NCI-H128 (cell line): Measurements from ENCODE around the gene PHACTR3.

ENCODE experiments used
- DNase-seq: peaks from one replicate; lab custom pipeline; 2025; ENCODE audit not compliant: unreplicated experiment; lab: John Stamatoyannopoulos, UW

Gene PHACTR3

DNA sequence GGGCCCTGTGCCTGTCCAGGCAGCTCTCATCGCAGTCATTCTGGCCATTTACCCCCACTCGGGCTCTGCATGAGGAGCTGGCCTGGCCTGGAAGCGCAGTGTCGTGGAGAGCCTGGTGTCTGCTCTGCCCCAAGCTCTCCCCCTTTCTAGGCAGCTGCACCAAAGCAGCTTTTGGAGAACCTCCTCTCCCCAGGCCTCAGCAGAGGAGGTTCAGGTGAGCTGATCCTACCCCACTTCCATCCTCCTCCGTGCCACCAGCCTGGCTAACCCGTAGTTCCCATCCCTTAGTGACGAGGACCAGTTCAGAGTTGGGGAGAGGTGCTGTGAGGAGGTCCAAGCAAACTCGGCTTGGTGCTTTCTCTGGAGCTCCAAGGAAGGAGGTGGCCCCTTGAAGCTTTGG lies 30.5 kb upstream of the PHACTR3 start:
- no peak for DNase-seq

DNA sequence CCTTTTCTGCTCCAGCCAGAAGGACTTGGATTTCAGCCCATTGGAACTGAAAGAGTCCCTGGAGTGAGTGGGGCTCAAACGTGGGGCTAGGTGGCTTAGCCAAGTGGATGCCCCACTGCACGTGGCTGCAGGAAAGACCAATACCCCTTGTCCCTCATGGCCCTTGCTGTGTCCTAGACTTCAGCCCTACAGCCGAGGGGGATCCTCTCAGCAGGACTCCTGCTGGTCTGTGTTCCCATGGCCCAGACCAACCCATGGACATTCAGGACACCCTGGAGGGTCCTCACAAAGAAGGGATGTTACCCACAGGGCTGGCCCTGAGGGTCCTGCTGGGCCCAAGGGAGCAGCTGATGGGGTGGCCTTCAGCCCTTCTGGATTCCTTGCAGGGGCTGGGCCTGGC lies 30.0 kb upstream of the PHACTR3 start:
- DNase-seq: no peak

DNA sequence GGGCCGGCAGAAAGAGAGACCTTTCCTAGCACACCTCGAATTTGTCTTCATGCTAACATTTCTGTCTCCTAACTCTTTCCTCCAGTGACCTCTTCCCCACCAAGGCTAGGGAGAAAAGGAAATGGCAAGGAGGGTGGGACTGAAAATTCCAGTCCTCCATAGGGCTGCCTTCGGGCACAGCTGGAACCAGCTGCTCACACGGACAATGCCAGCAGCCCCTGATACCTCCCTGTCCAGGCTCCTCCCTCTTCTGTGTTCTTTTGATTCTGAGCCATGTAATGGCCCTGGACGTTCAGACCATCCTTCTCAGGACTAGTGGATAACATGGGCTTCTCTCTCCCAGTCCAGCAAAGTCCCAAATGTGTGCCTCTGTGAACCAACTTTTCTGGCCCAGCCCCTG lies 29.1 kb upstream of the PHACTR3 start:
- DNase-seq: no peak

DNA sequence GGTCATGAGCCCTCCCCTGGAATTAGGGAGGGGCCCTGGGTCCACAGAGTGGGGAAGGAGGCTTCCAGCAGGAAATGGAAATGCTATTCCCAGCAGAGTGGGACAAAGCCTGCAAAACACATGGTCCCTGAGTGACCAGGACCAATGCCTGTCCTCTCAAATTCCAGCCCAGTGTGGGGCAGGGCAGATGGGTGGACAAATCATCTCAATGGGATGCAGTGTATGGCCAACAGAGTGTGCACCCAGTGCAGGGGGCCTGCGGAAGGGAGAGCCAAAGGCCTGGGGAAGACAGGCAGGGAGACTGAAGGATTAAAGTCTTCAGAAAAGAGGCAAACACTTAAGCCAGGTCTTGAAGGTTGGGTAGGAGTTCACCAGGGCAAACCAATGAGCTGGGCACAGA lies 28.7 kb upstream of the PHACTR3 start:
- no peak for DNase-seq

DNA sequence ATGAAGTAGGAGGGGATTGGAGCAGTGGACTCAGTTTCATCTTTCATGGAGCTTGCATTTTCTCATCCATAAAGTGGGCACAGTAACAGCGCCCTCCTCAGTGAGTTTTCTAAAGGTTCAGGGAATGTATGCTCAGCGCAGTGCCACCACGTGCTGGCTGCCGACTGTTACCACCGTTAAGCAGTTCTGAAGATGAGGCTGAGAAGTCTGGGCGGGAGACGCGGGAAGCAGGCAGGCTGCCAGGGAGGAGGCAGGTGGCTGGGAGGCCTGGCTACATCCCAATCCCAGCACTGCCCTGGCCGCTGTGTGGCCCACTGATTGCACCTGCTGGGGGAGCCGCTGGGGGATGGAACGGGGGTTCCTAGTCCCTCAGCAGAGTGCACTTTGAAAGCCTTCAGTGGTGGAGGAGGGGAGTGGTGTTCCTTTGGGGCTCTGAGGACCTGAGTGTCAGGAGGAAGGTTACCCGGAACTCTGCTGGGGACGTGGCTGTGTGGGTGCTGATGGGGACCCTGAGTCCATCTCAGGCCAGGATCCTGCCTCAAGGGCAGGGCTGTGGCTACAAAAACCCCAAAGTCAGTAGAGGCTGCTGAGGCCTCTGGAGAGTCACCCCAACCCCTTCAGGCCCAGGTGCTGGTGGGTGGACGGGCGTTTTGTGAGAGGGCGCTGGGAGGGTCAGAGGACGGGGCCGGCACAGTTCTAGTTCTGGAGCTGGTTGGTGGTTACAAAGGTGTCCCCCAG lies 28.0 kb upstream of the PHACTR3 start:
- no peak for DNase-seq

DNA sequence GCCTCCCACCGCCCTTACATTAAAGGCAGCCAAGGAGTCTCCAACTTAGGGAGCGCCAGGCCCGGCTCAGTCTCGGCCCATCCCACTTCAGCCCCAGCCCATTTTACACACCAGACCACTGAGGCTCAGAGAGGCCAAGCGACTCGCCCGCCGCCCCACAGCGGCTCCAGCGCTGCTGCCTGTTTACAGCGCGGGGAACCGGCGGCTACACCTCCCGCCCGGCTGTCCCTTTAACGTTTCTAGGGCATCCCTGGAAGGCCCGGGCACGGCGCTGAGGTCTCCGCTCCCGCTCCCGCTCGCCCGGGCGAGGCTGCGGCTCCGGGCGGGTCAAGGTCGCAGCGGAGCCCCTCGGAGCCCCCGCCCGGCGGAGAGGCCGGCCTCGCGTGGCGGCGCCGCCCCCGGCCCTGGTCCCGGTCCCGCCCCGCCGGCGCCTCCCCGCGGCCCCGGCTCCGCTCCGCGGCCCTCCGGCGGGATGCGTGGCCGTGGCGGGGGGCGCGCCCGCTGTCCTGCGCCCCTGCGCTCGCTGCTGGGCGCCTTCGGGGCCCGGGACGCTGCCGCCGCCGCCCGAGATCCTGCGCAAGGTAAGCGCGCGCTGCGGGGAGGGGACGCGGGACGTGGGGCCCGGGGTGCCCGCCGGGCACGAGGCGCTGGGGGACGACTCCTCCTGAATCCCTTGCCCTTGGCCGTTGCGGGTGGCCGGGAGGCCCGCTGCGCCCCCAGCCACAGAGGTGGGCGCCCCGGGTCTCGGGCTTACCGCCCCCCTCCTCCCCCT lies 27.1 kb upstream of the PHACTR3 start:
- DNase-seq: no peak

DNA sequence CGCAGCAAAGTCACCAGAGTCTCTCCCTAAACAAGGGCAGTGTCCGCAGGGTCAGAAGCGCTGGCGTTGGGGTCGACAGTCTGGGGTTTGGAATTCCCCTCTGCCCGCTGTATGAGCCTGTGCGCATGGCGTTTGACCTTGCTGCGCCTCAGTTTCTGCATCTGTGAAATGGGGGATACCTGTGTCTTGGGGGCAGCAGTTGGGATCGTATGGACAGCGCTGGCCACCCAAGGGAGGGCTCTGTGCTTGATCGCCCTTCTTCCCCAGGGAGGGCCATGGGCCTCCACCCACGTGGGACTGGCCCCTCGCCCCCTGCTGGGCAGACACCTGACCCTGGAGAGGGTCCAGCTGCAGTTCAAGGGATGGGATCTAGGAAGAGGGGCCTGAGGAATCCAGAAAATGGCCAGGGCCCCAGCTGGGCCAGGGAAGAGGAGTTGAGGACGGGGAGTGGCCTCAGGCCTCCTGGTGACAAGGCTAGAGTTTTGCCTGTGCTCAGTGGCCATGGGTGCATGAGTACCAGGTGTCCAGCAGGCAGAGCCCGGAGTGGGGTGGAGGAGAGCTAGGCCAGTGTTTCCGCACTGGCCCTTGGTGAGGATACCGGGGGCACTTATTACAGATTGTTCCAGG lies 26.4 kb upstream of the PHACTR3 start:
- no peak for DNase-seq

DNA sequence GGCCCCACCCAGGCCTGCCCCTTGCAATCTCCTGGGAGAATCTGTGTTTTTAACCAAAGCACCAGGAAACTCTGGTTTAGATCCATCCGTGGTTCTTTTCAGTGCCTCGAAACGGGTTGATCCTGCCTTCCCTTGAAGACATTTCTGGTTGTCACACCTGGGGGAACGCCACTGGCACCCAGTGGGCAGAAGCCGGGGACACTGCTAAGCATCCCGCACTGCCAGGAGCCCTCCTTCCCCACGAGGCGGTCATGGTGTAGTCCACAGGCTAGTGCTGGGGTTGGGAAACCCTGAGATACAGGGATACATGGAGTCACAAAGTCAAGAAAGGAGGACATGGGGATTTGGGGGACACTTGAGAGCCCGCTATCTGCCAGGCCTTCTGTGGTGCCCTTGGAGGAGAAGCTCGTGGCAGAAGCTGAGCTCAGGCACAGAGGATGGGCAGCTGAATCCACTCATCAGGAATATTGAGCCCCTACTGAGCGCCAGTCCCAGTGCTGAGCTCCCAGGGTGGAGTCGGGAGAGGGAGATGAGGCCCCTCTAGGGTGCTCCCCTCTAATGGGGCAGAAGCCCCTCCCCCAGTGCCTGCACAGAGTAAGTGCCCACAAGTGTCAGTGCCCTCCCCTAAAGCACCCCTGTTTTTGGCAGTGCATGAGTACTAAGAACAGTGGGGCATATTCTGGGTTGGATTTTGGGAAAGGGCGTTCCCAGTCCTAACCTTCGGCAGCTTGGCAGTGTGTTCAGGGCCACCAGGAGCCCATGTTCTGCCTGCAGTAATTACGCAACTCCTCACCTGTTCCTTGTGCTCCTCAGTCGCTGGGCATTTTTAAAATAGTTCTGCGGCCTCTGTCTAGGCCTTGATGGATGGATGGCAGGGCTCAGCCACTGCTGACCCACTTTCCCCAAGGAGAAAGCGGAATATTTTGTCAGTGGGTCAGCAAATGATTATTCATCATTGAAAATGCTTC lies 25.6 kb upstream of the PHACTR3 start:
- DNase-seq: no peak

DNA sequence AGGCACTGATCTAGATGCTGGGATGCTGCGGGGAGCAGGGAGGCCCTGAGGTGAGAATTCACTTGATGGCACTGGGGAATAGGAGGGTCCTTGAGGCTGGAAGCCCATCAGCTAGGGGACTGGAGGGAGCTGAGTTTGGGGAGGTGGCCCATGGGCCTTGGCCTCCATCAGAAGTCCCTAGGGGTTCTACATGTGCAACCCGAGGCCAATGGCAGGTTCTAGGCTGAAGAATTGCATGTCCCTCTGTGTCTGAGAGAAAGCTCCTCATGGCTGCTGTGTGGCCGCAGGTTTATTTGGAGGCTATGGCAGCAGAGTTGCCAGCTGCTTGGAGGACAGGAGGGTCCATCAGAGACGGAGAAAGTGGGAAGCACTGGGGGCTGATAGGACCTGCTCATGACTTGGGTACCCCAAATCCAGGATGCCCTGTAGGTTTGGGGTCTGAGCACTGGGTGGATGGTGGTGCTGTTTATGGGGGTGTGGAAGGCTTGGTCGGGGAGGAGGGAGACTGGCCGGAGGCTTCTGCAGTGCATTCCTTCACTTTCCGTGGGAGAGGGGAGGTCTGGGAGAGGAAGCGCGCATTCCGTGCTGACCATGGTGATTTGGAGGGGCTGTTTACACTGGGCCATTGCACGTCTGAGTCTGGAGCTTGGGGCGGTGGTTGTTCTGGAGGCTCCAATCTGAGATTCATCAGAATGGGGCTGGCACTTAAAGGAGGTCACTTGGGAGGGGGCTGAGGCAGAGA lies 24.8 kb upstream of the PHACTR3 start:
- no peak for DNase-seq

DNA sequence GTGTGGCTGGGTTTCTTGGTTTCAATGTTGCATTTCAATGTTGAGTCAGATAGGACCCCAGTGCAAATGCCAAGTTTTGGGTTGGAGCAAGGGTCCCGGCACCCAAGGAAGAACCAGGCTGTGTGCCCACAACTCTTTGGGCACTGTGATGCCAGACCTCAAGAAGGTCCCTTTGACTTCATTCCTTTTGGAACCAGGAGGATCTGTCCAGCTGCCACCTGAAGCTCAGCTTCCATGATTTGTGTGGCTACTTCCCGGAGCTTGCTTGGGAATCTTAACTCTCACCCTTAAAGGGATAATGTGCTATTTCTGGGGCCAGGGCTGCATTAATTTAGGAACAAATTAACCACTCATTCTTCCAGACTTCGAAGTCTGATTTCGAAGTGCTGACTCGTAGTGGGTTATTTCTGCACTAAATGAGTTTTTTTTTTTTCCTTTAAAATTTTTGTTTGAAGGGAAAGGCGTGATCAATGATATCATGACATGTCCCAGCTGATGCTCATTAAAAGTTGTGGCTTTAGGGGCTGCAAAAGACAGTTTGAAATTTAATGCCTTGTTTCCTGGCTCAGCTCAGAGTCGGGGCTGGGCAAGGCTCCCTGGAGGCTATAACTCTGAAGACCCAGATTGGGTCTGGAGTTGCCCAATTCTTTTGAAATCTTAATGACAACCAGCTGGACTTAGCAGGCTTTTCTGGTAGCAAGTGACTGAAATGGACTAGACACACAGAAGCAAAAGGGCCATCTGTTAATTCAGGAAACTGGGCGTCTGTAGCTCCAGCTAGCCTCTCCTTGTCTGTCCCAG lies 24.0 kb upstream of the PHACTR3 start:
- DNase-seq: no peak

DNA sequence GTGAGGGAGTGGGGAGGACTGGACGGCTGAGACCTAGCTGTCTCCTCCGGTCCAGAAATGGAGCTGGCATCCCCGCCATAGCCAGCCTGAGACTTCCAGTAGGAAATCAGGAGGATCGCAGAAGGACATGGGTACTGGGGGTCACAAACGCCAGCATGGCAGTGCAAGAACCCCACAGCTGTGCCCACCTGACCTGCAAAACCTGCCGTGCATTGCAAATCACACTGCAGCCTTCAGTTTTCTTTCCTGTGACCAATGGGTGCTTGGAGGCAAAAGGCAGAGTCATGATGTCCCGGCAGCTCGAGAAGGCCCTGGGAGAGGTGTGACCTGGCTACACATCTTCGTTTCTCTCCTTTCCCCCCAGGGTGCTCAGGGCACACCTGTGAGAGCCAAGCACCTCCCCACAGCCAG lies 23.3 kb upstream of the PHACTR3 start:
- no peak for DNase-seq

DNA sequence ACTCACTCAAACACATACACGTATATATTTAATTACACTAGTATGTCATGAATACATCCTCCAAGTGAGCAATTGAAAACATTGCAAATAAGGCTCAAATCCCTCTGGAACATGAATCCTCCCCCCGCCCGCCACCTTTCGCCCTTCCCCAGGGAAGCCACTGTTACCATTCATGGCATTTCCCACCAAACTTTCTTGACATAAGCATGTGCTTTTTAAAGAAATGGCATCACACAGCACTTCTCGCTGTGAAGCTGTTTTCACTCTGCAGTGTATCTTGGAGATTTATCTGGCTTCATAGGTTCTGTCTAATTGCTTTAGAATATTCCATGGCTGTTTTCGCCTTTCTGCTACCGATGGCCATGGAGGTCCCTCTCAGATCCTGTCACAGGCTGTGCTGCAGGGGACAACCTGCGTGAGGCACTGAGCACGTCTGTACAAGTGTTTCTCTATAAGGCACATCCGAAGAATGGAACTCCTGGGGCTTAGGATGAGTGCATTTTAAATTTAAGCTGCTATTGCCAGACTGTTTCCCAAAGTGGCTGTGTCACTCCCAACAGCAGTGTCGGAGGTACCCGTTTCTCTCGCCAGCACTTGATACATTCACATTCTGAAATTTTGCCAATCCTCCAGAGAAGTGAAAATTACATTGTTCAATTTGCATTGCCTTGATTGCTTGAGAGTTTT lies 22.2 kb upstream of the PHACTR3 start:
- no peak for DNase-seq

DNA sequence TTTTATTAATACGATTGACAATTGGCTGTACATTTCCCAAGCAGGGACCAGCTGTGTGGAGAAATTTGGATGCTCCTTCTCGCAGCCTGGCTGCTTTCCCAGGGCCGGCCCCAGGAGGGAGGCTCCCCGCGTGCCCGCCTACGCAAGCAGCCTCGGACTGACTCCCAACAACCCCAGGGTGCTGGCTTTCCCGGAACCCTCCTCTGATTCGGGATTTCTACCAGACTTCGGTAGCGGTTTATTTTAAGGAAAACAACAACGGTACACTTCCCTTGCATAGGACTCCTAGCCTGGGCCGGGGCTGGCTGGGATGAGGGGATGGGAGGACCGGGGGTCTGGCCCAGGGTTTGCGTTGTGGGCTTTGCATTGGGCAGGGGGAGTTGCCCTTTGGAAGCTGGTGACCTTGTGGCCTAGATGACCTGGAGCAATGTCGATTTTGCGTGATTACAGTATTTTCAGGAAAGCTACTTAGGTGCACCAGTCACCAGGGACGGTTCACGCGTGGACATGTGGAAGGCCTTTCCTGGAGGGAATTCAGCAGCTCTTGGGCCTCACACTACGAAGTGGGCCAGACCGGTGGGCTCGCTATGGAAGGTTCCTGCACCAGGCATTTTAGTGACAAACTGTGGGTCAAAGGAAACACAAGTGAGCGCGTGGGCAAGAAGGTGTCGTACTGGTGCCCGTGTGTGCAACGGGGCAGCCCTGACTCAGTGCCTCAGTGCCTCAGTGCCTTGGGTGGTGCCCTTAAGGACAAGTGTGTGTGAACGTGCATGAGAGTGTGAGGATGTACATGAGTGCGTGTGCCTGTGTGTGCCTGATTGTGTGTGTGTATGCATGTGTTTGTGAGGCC lies 20.7 kb upstream of the PHACTR3 start:
- DNase-seq: no peak

DNA sequence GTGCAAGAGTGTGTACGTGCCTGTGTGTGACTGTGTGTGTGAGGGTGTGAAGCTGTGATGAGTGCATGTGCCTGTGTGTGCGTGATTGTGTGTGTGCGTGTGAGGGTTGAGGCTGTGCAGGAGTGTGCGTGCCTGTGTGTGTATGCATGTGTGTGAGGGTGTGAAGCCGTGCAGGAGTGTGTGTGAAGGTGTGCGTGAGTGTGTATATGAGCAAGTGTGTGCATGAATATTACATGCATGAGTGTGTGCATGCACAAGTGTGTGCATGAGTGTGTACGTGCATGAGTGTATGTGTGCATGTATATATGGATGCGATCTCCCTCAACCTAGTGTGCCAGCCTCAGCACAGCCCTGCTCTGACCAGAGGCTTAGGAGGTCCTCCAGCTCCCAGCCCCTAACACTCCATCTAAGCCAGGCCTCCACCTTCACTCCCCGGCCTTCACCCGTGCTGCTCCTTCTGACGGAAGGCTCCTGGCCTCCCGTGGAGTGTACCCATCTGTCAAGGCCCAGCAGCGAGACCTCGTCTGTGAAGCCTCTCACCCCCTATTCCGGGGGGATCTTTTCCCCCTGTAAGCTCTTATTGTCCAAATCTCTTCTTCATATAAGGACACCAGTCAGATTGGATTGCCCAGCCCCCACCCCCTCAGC lies 19.9 kb upstream of the PHACTR3 start:
- DNase-seq: no peak

DNA sequence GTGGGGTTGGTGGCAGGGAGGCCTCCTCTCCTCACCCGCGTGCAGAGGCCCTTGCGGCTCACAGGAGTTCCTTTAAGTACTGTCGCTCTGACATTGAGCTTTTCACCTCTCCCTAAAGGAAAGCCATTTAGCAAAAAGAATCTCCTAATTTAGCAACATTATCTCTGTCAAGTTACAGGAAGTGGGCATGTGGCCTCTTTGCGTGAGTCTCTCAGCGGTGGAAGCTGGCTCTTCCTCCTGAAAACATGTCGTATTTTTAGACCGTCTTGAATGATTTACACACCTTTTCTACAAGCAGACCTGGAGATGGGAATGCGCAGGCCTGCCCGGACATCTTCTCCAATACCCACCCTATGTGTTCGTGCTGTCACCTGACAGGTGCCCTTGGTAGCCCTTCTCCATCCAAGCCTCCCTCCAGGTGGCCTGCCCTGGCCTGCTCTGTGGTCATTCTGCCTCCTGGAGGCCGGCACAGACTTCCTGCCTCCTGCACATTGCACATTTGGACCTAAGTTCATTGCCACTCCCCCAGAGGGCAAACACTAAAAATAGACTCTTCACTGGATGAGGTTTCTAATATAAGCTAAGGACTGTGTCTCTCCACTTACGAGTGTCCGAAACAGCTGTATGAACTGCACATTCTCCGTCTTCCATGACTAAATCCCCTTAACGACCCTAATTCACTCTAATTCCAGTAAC lies 18.5 kb upstream of the PHACTR3 start:
- no peak for DNase-seq

DNA sequence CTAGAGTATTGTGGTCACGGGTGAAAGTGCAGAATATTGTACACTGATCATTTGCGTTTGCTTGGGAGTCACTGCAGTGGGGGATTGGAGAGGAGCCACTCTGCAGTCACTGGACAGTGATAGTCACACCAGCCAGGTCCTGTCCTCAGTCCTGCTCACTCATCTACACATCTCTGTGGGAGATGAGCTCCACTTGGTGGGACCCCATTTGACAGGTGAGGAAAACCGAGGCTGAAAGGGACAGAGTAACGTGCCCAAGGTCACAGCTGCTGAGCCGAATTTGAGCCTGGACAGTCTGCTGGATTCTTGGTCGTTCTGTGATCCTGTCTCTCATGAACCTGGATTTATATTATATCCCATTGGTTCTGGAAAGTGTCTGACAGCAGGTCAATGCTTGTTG lies 17.7 kb upstream of the PHACTR3 start:
- no peak for DNase-seq

DNA sequence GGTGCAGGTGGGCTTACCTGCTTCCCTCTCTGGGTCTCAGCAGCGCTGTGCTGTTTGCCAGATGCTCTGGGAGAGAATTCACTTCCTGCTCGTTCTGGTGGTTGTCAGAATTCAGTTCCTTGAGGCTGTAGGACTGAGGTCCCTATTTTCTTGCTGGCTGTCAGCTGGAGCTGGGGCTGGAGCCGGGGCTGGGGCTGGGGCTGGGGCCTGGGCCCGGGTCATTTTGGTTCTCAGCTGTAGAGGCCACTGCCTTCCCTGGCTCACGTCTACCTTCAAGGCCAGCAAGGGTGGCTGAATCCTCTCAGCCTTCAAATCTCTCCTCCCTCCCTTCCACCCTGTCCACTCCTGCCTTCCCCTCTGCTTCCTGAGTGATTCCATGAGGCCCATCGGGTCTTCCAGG lies 16.8 kb upstream of the PHACTR3 start:
- DNase-seq: no peak
